Activated T-helper 1 cell treated with anti-CD3 and anti-CD28 coated beads, Interleukin-2, amount 50 U/mL, for 16 hours (primary cell): Measurements from ENCODE around the gene PPP1R14C.

Source experiments
- DNase-seq, 2 donors: peaks; one replicate each; pipeline ENCODE4 v3.0.0-alpha.2; 2020; ENCODE audit warnings: low read depth in 1 of 2, low spot score in 1 of 2

Gene PPP1R14C

GRCh38 chr6:150245148-150245935, 102.5 kb downstream of the PPP1R14C start:
- no peak for DNase-seq

GRCh38 chr6:150247803-150248202, 105.0 kb downstream of the PPP1R14C start:
- no peak for DNase-seq

- no peak for DNase-seq
Measured at GRCh38 chr6:150248300-150248699, 105.5 kb downstream of the PPP1R14C start.

GRCh38 chr6:150249261-150249660, 106.4 kb downstream of the PPP1R14C start:
- DNase-seq, result no peak

GRCh38 chr6:150250826-150251225, 108.0 kb downstream of the PPP1R14C start:
- no peak for DNase-seq

GRCh38 chr6:150251566-150252186, 108.8 kb downstream of the PPP1R14C start:
- no peak for DNase-seq

GRCh38 chr6:150252714-150253444, 110.0 kb downstream of the PPP1R14C start:
- DNase-seq, result no peak

GRCh38 chr6:150253489-150253888, 110.6 kb downstream of the PPP1R14C start:
- DNase-seq, result no peak

GRCh38 chr6:150254770-150255169, 111.9 kb downstream of the PPP1R14C start:
- DNase-seq, result no peak

GRCh38 chr6:150255840-150256239, 113.0 kb downstream of the PPP1R14C start:
- no peak for DNase-seq

- DNase-seq, result no peak
Measured at GRCh38 chr6:150256618-150257272, 113.9 kb downstream of the PPP1R14C start.

GRCh38 chr6:150258381-150258780, 115.5 kb downstream of the PPP1R14C start:
- DNase-seq, result no peak

GRCh38 chr6:150260931-150261330, 118.1 kb downstream of the PPP1R14C start:
- no peak for DNase-seq

GRCh38 chr6:150261997-150262697, 119.3 kb downstream of the PPP1R14C start:
- no peak for DNase-seq

GRCh38 chr6:150263765-150264404, 121.0 kb downstream of the PPP1R14C start:
- no peak for DNase-seq

- DNase-seq, result no peak
Measured at GRCh38 chr6:150266309-150266708, 123.5 kb downstream of the PPP1R14C start.

GRCh38 chr6:150266963-150267685, 124.3 kb downstream of the PPP1R14C start:
- DNase-seq, result no peak

- DNase-seq, result no peak
Measured at GRCh38 chr6:150267686-150268561, 125.1 kb downstream of the PPP1R14C start.
